HG03175 (cell line): ENCODE data around the gene MCTP1.

Experiments used
- ATAC-seq: cut with Tn5 transposase; IDR thresholded peaks from one replicate; pipeline ENCODE4 v1.9.1; 2021; ENCODE audit warnings: mild to moderate bottlenecking, moderate library complexity; ENCODE audit not compliant: unreplicated experiment

MCTP1 gene

GRCh38 chr5:94682814-94683520 lies 601.9 kb downstream of the MCTP1 start:
- ATAC-seq: no peak

GRCh38 chr5:94675965-94676618 lies 608.8 kb downstream of the MCTP1 start:
- no peak for ATAC-seq

- ATAC-seq: no peak
Measured at GRCh38 chr5:94674490-94675382, 610.2 kb downstream of the MCTP1 start.

- ATAC-seq: no peak
Measured at GRCh38 chr5:94672746-94673145, 612.1 kb downstream of the MCTP1 start.

- ATAC-seq: no peak
Measured at GRCh38 chr5:94670726-94671125, 614.2 kb downstream of the MCTP1 start.

- ATAC-seq: no peak
Measured at GRCh38 chr5:94667937-94668336, 617.0 kb downstream of the MCTP1 start.

- ATAC-seq: no peak
Measured at GRCh38 chr5:94661086-94661485, 623.8 kb downstream of the MCTP1 start.

GRCh38 chr5:94660506-94660905 lies 624.4 kb downstream of the MCTP1 start:
- no peak for ATAC-seq

- ATAC-seq: no peak
Measured at GRCh38 chr5:94658272-94658671, 626.6 kb downstream of the MCTP1 start.
